ENCODE data around the gene HCFC1R1. TPM values are rescaled to one million over a fixed set of nuclear protein-coding genes. Genes with fewer than 3 reads are reported as not detected.

HCFC1R1 gene
- total RNA-seq, 1 donor from 2014 or later: 65.7 TPM

DNA sequence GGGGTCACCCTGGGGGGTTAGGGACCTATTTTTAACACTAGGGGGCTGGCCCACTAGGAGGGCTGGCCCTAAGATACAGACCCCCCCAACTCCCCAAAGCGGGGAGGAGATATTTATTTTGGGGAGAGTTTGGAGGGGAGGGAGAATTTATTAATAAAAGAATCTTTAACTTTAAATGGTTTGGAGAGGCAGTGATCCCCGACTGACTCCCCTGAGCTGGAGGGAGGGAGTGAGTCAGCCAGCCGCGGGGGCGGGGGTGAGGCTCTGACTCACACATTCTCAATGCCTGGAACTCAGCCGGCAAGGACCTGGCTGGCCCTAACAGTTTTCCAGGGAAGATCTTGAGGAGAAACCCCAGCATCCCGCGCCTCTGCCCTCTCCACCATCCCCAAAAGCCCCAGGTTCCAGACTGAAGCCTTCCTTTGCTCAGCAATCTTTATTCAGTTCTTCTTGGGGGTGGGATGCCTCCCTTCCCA lies 1.5 kb downstream of the HCFC1R1 start:
- no peaks in the 10 kb centered on the region for H3K9me3 Mint-ChIP-seq
- H3K27ac Mint-ChIP-seq: peak overlapping the region; percentile 99
- TF ChIP-seq CTCF (IDR thresholded peaks at IDR 0.05; ENCODE audit: unreplicated experiment): no peak
- DNase-seq (ENCODE audit: low spot score in 2 of 2, unreplicated experiment in 2 of 2): peak; percentile 73 to 87
- peaks cover 13% of the 10 kb centered on the region for H3K27me3 Mint-ChIP-seq (ENCODE audit: low read depth)
- H3K36me3 Mint-ChIP-seq: peaks cover 11% of the 10 kb centered on the region
- peaks cover 41% of the 10 kb centered on the region for H3K4me1 Mint-ChIP-seq
- peak overlapping the region; percentile 84 for H3K4me3 Mint-ChIP-seq

DNA sequence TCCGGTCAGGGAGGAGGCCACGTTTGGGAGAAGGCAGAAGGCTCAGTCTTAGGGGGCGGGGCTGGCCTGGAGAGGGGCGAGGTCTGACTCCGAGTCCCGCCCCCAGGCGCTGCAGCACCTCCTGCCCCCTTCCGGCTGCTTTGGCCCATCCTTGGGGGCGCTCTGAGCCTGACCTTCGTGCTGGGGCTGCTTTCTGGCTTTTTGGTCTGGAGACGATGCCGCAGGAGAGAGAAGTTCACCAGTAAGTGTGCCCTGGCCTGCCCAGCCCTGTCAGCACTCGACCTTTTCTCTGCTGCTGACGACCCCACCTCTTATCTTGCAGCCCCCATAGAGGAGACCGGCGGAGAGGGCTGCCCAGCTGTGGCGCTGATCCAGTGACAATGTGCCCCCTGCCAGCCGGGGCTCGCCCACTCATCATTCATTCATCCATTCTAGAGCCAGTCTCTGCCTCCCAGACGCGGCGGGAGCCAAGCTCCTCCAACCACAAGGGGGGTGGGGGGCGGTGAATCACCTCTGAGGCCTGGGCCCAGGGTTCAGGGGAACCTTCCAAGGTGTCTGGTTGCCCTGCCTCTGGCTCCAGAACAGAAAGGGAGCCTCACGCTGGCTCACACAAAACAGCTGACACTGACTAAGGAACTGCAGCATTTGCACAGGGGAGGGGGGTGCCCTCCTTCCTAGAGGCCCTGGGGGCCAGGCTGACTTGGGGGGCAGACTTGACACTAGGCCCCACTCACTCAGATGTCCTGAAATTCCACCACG lies 2.1 kb downstream of the HCFC1R1 start:
- Mint-ChIP-seq H3K27me3 (ENCODE audit: low read depth) (peaks cover 18% of the 10 kb centered on the region), H3K9me3 (no peaks in the 10 kb centered on the region), H3K27ac (peak overlapping the region; percentile 99), H3K4me3 (peak overlapping the region; percentile 84), H3K4me1 (peaks cover 46% of the 10 kb centered on the region), H3K36me3 (peaks cover 6% of the 10 kb centered on the region)
- peak in 1 of 2 experiments; percentile 76 for DNase-seq (ENCODE audit: low spot score in 2 of 2, unreplicated experiment in 2 of 2)
- TF ChIP-seq CTCF (IDR thresholded peaks at IDR 0.05; ENCODE audit: unreplicated experiment): no peak

DNA sequence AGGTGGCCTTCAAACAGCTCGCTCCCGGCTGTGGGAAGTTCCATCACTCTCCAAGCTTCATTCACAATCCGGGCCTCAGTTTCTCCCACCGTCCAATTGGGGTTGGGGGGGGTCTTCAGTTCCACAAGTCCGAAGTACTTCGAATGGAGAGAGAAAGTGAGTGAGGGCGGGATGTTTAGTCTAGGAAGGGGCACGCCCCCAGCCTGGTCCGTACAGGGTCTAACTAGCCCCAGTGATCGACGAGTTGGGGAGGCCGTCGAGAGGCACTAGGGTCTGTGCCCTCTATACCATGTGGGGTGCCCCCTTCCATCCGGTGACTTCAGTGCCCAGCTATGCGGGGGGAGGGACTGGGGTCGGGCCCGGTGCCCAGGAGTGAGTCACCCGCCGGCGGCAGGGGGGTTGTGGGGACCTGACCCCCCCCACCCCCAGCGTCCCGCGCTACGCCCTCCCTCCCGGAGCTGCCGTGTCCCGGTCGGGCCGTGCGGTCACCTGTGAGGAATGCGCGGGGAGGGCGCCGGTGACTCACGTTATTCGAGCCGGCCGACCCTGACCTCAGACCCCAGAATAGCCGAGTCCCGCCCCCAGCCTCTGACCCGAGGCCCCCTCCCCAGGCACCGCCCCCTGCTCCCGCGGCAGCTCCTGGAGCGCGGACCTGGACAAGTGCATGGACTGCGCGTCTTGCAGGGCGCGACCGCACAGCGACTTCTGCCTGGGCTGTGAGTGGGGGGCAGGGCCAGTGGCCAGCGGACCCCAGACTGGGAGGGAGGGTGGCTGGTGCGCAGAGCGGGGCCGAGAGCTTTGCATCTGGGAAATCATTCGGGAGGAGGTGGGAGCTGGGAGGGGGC lies 2.9 kb downstream of the HCFC1R1 start:
- Mint-ChIP-seq H3K9me3 (no peaks in the 10 kb centered on the region), H3K36me3 (peaks cover 4% of the 10 kb centered on the region), H3K27me3 (ENCODE audit: low read depth) (peaks cover 20% of the 10 kb centered on the region), H3K4me3 (peak overlapping the region; percentile 84), H3K27ac (peak overlapping the region; percentile 99), H3K4me1 (peaks cover 51% of the 10 kb centered on the region)
- DNase-seq (ENCODE audit: low spot score in 2 of 2, unreplicated experiment in 2 of 2): peak in 1 of 2 experiments; percentile 67
- no peak for TF ChIP-seq CTCF (IDR thresholded peaks at IDR 0.05; ENCODE audit: unreplicated experiment)

DNA sequence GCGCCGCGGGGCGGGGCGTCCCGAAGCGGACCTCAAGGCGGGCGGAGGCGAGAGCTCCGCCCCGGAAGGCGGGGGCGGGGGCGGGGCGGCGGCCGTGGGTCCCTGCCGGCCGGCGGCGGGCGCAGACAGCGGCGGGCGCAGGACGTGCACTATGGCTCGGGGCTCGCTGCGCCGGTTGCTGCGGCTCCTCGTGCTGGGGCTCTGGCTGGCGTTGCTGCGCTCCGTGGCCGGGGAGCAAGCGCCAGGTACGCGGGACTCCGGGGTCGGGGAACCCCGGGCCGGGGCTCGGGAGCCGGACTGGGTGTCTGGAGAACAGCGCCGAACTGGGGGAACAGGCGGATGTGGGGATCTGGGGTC lies 3.5 kb downstream of the HCFC1R1 start, which contains the start of gene TNFRSF12A:
TSS of gene TNFRSF12A (plus strand) at position 122 of the 357 bp plus-strand sequence. CDS start at position 152, 30 bp downstream.
- DNase-seq (ENCODE audit: low spot score in 2 of 2, unreplicated experiment in 2 of 2): peak; percentile 61 to 75

More for the DNA sequence above, 3.5 kb downstream of the HCFC1R1 start, which contains the start of gene TNFRSF12A:
- peaks cover 4% of the 10 kb centered on the region for H3K36me3 Mint-ChIP-seq
- TF ChIP-seq CTCF (IDR thresholded peaks at IDR 0.05; ENCODE audit: unreplicated experiment): no peak
- peak within 1 kb of the TSS; percentile 84 for H3K4me3 Mint-ChIP-seq
- no peaks in the 10 kb centered on the region for H3K9me3 Mint-ChIP-seq
- H3K27me3 Mint-ChIP-seq (ENCODE audit: low read depth): peaks cover 20% of the 10 kb centered on the region
- peaks cover 54% of the 10 kb centered on the region for H3K4me1 Mint-ChIP-seq
- H3K27ac Mint-ChIP-seq: peak within 1 kb of the TSS; percentile 99
